Keratinocyte (primary cell): Measurements from ENCODE around the gene CLEC2D.

Experiments
- CTCF ChIP-seq, 3 experiments: IDR thresholded peaks in 1 of 3; conservative IDR thresholded peaks in 1 of 3; optimal IDR thresholded peaks in 1 of 3; 2 replicates in 2 of 3; 3 replicates in 1 of 3; pipeline versions ENCODE3 to v1.5.1; 2011; ENCODE audit warnings: low read length in 3 of 3, mild to moderate bottlenecking in 3 of 3, moderate library complexity in 2 of 3, control low read depth in 1 of 3, inconsistent platforms in 1 of 3; ENCODE audit not compliant: insufficient read depth in 2 of 3; ENCODE audit errors: extremely low read depth in 1 of 3
- EZH2 ChIP-seq: IDR thresholded peaks from one replicate; pipeline ENCODE4 v1.6.1; 2012; ENCODE audit warnings: inconsistent platforms, mild to moderate bottlenecking, low read length, moderate library complexity

DNA sequence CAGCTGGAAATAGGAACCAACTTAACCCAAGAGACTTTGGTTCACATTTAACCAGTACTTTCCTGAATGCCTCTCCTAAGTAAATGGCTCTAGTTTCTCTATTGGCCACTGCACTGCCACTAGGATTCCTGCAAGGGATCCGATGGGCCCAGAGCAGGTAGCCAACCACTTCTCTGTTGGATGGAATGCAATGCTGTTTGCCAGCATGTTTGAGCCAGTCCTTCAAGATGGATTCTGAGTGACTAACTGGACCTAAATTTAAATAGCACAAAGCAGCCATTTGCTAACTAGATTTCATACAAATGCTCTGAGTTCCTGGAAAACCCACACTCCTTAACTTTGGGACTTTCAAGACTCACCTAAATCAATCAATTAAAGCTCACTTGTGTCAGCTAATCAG is 9.5 kb upstream of the CLEC2D start:
- TF ChIP-seq CTCF (optimal IDR thresholded peaks at IDR 0.05 in 1 of 3, IDR thresholded peaks at IDR 0.05 in 1 of 3, conservative IDR thresholded peaks at IDR 0.05 in 1 of 3; ENCODE audit: extremely low read depth in 1 of 3, insufficient read depth in 2 of 3, low read length in 3 of 3): no peak
- no peak for TF ChIP-seq EZH2
